GM12801 (cell line): ENCODE results near the gene TAOK1.

ENCODE experiments used
- TF ChIP-seq, protein P1 (sequence below): IDR thresholded peaks from one replicate; pipeline ENCODE4 v1.5.1; 2011; ENCODE audit warnings: control low read depth; ENCODE audit not compliant: insufficient read length; ENCODE audit errors: extremely low read depth

Gene TAOK1

DNA sequence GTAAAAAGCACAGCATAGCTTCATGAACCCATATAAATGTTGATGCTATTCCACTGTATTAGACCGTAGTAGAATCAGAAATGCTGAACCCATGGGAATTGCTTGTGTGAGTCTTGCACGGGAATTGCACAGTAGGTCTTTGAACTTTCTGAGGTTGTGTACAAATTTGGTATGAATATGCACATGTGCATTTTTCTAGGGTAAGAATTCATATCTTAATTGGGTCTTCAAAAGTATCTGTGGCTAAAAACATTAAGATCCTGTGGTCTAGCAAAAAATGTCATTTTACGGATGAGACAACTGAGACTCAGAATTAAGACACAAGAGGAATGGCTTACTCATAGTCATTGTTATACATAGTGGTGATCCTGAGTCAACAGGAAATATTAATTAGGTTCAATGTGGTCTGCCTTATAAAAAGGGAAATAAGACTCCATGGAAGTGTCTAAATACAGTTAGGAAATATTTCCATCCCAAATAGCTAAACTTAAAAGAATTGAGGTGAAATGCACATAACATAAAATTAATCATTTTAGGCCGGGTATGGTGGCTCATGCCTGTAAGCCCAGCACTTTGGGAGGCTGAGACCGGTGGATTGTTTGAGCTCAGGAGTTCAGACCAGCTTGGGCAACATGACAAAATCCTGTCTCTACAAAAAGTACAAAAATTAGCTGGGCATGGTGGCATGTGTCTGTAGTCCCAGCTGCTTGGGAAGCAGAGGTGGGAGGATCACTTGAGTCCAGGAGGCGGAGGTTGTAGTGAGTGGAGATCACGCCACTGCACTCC lies 22.8 kb downstream of the TAOK1 start:
- TF ChIP-seq, protein P1, sequence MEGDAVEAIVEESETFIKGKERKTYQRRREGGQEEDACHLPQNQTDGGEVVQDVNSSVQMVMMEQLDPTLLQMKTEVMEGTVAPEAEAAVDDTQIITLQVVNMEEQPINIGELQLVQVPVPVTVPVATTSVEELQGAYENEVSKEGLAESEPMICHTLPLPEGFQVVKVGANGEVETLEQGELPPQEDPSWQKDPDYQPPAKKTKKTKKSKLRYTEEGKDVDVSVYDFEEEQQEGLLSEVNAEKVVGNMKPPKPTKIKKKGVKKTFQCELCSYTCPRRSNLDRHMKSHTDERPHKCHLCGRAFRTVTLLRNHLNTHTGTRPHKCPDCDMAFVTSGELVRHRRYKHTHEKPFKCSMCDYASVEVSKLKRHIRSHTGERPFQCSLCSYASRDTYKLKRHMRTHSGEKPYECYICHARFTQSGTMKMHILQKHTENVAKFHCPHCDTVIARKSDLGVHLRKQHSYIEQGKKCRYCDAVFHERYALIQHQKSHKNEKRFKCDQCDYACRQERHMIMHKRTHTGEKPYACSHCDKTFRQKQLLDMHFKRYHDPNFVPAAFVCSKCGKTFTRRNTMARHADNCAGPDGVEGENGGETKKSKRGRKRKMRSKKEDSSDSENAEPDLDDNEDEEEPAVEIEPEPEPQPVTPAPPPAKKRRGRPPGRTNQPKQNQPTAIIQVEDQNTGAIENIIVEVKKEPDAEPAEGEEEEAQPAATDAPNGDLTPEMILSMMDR: no peak

DNA sequence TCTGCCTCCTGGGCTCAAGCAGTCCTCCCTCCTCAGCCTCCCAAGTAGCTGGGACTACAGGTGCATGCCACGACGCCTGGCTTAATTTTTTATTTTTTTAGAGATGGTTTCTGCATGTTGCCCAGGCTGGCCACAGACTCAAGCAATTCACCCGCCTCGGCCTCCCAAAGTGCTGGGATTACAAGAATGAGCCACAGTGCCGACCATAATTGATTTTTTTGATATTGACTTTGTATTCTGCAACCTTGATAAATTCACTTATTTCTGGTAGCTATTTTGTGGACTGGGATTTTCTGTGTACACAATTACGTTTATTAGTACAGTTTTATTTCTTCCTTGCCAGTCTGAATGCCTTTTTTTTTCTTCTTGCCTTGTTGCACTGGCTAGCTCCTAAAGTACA lies 30.0 kb downstream of the TAOK1 start:
- TF ChIP-seq, protein P1: no peak

DNA sequence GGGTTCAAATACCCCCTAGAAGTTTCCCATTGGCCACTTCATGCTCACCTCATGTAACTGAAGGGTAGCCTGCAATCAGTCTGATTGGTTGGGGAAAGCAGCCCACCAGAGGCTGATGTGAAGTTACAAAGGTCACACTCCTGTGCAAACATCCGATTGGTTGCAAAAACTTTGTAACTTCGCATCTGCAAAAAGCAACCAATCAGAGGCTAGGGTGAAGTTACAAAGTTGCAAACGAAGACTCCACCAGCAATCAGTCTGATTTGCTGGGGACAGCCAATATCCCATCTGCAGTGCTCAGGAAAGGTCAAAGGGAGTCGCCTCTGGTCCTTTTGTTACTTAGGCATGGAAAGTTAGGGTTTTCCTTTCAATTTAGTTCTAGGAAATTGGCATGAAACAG lies 40.1 kb downstream of the TAOK1 start:
- TF ChIP-seq, protein P1: no peak

DNA sequence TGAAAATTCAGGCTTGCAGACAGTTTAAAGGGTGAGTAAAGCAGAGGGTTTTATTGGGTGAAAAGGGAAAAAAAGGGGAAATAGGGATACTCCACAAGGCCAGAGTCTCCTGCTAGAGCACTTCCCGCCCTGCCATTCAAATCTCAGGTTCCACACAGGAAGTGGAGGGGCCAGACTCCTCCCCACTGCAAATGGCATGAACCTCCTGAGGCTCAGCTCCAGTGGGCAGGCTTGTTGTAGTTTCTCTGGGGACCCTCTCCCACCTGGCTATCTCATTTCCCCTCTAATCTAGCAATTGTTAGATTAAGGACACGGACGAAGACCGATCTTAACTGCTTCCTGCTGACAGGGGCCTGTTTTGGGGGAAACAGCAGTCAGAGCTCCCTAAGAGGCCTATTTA lies 43.4 kb downstream of the TAOK1 start:
- TF ChIP-seq, protein P1: no peak

DNA sequence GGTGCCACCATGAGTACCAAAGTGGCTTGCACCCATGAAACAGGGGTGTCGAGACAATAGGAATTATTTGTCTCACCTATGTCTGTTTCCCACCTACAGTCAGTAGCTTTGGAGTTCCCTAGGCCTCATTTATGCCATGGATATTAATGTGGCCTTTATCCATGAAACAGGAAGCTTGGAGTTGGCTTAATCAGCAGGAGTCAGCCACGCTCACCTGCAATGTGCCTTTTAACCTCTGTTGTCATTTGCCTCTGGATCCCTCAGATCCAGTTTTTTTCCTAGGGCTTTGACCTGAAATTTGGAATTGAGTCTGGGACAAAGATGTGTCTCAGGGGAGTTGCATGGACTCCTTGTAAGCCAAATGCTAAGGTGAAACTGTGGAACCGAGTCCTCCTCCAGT lies 44.4 kb downstream of the TAOK1 start:
- TF ChIP-seq, protein P1: no peak

DNA sequence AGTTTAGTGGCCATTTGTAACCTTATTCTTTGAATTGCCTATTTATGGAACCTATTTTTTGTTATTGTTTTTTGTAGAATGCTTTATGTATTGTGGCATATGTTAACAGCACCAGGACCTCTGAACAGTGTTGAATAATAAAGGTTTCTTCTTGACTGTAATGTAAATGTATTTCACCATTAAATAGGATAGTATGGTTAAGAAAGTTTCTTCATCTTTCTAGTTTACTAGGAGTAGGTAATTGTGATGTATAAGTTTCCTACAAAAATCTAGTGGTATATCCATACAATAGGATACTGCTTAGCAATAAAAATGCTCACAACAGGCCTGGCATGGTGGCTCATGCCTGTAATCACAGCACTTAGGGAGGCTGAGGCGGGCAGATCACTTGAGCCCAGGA lies 52.3 kb downstream of the TAOK1 start:
- TF ChIP-seq, protein P1: no peak

DNA sequence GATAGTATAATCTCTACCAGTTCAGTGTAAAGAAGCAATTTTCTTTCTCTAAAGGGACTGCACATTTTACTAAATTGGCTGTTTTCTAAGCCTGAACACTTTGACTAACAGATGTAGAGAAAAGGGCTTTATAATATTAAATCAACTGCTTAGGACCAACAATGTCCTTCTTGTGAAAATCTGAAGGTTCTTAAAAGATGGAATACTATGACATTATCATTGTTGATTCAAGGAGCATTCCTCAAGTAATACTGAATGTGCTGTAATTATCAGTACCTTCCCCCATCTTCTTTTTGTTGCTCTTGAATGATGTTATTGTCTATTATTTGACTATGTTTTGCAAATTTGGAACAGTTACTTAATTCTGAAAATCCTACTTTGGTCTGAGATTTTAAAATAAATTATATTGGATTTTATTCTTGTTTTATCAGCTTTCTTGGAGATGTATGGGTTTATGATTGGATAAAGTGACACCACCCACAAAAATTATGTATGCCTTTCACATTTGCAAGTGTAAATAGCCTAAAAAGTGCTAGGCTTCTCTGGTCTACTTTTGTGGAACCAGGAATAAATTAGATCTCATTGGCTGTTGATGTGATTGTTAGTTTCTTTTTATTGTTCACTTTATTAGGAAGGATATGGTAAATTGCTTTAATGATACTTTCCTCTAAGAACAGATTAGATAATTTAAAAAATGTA lies 53.0 kb downstream of the TAOK1 start:
- TF ChIP-seq, protein P1: no peak
